MCF 10A (cell line): ENCODE results near the gene VTA1. TPM values are rescaled to one million over a fixed set of nuclear protein-coding genes. Genes with fewer than 3 reads are reported as not detected.

ENCODE experiments used
- BruUV-seq: library from RNA; stranded (reverse); fragments of 400-500 nt; replicated peaks from 2 replicates; lab custom pipeline; 2021; lab: Mats Ljungman, UMichigan
- CTCF ChIA-PET: fragments of 300-600 bp; sonication (Branson Sonifier 250); formaldehyde crosslinking; extraction: SDS; loops from one replicate; lab custom pipeline; 2021; ENCODE audit warnings: antibody characterized with exemption, inconsistent platforms; lab: Yijun Ruan, JAX
- POLR2A ChIA-PET: fragments of 300-600, 350-650 bp; sonication (Branson Sonifier 250); formaldehyde crosslinking; extraction: SDS; loops from one replicate; lab custom pipeline; 2020; ENCODE audit warnings: antibody characterized with exemption, inconsistent platforms; lab: Yijun Ruan, JAX
- DNase-seq: peaks from one replicate; pipeline ENCODE4 v3.0.0-alpha.2; 2018; ENCODE audit not compliant: unreplicated experiment
- H3K27ac Mint-ChIP-seq: one replicate; pipeline ENCODE4 v1.8.0; 2022; ENCODE audit warnings: mild to moderate bottlenecking, low read depth, mixed read lengths; ENCODE audit not compliant: unreplicated experiment
- H3K27me3 Mint-ChIP-seq: one replicate; pipeline ENCODE4 v1.8.0; 2022; ENCODE audit warnings: mixed read lengths; ENCODE audit not compliant: insufficient read depth, unreplicated experiment
- H3K36me3 Mint-ChIP-seq: one replicate; pipeline ENCODE4 v1.8.0; 2022; ENCODE audit warnings: mild to moderate bottlenecking, moderate library complexity, mixed read lengths; ENCODE audit not compliant: insufficient read depth, unreplicated experiment
- H3K4me1 Mint-ChIP-seq: one replicate; pipeline ENCODE4 v1.8.0; 2022; ENCODE audit warnings: mixed read lengths; ENCODE audit not compliant: insufficient read depth, unreplicated experiment
- H3K4me3 Mint-ChIP-seq: one replicate; pipeline ENCODE4 v1.8.0; 2022; ENCODE audit warnings: mild to moderate bottlenecking, moderate library complexity, mixed read lengths; ENCODE audit not compliant: unreplicated experiment
- H3K9me3 Mint-ChIP-seq: one replicate; pipeline ENCODE4 v1.8.0; 2022; ENCODE audit warnings: mixed read lengths; ENCODE audit not compliant: unreplicated experiment
- intact Hi-C: fragments of 100-400 bp; cut with micrococcal nuclease; formaldehyde crosslinking; loops from 2 replicates; pipeline ENCODE4 v1.14.1; 2022
- total RNA-seq: library from RNA; stranded (reverse); gene quantifications from 2 replicates; pipeline ENCODE4 v1.2.3, GENCODE V29; 2022
- TF ChIP-seq, protein P1 (sequence below): fragments of 200-600 bp; IDR thresholded peaks from one replicate; pipeline ENCODE4 v1.8.0; 2022; ENCODE audit warnings: antibody characterized with exemption, mild to moderate bottlenecking; ENCODE audit not compliant: unreplicated experiment

Gene VTA1
- total RNA-seq, 1 experiment from 2014 or later: 42.9 TPM

DNA sequence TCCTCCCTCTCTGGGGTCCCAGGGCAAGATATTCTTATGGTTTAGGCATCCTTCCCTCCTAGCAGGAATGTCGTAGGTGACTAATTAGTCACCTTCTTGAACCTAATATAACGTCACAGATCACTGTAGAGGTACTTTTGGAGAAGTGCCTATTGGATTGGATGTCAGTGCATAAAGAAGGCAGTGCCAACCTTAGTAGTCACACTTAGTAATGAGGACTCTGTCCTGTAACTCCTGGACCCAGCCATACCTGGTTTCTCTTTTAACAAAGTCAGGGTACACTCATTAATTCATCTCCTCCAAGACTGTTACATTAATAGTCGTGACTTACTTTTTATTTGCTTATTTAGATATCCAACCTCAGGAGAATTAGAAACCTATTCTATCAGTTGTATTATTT is 20.0 kb downstream of the VTA1 start:
- Mint-ChIP-seq H3K4me3 (no peak overlapping the region), H3K9me3 (no peaks in the 10 kb centered on the region), H3K27me3 (no peaks in the 10 kb centered on the region), H3K27ac (peak overlapping the region; percentile 19), H3K36me3 (peaks cover 44% of the 10 kb centered on the region), H3K4me1 (peaks cover 13% of the 10 kb centered on the region)
- intact Hi-C loops: no loop called here
- TSS peak; percentile 8 for BruUV-seq
- DNase-seq: no peak
- TF ChIP-seq, protein P1, sequence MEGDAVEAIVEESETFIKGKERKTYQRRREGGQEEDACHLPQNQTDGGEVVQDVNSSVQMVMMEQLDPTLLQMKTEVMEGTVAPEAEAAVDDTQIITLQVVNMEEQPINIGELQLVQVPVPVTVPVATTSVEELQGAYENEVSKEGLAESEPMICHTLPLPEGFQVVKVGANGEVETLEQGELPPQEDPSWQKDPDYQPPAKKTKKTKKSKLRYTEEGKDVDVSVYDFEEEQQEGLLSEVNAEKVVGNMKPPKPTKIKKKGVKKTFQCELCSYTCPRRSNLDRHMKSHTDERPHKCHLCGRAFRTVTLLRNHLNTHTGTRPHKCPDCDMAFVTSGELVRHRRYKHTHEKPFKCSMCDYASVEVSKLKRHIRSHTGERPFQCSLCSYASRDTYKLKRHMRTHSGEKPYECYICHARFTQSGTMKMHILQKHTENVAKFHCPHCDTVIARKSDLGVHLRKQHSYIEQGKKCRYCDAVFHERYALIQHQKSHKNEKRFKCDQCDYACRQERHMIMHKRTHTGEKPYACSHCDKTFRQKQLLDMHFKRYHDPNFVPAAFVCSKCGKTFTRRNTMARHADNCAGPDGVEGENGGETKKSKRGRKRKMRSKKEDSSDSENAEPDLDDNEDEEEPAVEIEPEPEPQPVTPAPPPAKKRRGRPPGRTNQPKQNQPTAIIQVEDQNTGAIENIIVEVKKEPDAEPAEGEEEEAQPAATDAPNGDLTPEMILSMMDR: no peak
- CTCF ChIA-PET: no interaction called here
- POLR2A ChIA-PET: no interaction called here

- Mint-ChIP-seq H3K36me3 (peaks cover 46% of the 10 kb centered on the region), H3K4me3 (no peak overlapping the region), H3K4me1 (peaks cover 10% of the 10 kb centered on the region), H3K27me3 (no peaks in the 10 kb centered on the region), H3K27ac (no peak overlapping the region), H3K9me3 (no peaks in the 10 kb centered on the region)
- TF ChIP-seq, protein P1: no peak
- POLR2A ChIA-PET: interaction anchor here (1.1 kb wide), 1 partner anchor 11 kb away, joined by 4 read pairs; no protein-coding TSS in a partner anchor
- CTCF ChIA-PET: no interaction called here
- BruUV-seq: no TSS peak
- no peak for DNase-seq
- intact Hi-C loops: no loop called here
Measured at GRCh38 chr6:142167486-142167885, 20.4 kb downstream of the VTA1 start.

- Mint-ChIP-seq H3K9me3 (no peaks in the 10 kb centered on the region), H3K4me1 (no peaks in the 10 kb centered on the region), H3K4me3 (no peak overlapping the region), H3K36me3 (peaks cover 68% of the 10 kb centered on the region), H3K27me3 (no peaks in the 10 kb centered on the region), H3K27ac (no peak overlapping the region)
- no peak for DNase-seq
- POLR2A ChIA-PET: interaction anchor here (1.5 kb wide), 1 partner anchor 24 kb away, joined by 4 read pairs; the partner anchor contains the start of genes NMBR and VTA1
- TF ChIP-seq, protein P1: no peak
- BruUV-seq: no TSS peak
- CTCF ChIA-PET: no interaction called here
- intact Hi-C loops: no loop called here
Measured at GRCh38 chr6:142171351-142171750, 24.3 kb downstream of the VTA1 start.

DNA sequence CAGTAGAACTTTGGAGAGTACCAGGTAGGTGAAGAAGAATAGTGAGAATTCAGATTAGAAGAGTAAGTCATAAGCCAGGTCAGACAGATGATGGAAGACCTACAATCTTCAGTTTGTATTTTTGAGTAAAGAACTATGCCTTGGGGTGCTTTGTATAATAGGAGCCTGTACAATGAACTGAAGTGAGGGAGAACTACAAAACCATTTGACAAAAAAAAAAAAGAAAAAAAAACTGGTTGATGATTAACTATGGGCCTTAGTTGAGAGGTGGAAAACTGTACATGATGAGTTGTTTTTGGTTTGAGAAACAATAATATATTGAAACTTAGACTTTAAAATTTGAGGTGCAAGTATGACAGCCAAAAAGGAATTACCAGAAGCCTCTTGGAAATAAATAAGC is 25.7 kb downstream of the VTA1 start:
- TF ChIP-seq, protein P1: no peak
- Mint-ChIP-seq H3K9me3 (no peaks in the 10 kb centered on the region), H3K4me3 (no peak overlapping the region), H3K27ac (no peak overlapping the region), H3K36me3 (peaks cover 68% of the 10 kb centered on the region), H3K4me1 (no peaks in the 10 kb centered on the region), H3K27me3 (no peaks in the 10 kb centered on the region)
- no peak for DNase-seq
- POLR2A ChIA-PET: interaction anchor here (1.0 to 1.5 kb wide), 2 partner anchors 8 to 26 kb away, joined by 3 to 4 read pairs; partner anchors contain the start of genes NMBR and VTA1
- TSS peak; percentile 5 for BruUV-seq
- intact Hi-C loops: no loop called here
- CTCF ChIA-PET: interaction anchor here (0.7 kb wide), 1 partner anchor 17 kb away, joined by 4 read pairs; no protein-coding TSS in a partner anchor
